ENCODE results near the gene YIPF2.

YIPF2 gene

DNA sequence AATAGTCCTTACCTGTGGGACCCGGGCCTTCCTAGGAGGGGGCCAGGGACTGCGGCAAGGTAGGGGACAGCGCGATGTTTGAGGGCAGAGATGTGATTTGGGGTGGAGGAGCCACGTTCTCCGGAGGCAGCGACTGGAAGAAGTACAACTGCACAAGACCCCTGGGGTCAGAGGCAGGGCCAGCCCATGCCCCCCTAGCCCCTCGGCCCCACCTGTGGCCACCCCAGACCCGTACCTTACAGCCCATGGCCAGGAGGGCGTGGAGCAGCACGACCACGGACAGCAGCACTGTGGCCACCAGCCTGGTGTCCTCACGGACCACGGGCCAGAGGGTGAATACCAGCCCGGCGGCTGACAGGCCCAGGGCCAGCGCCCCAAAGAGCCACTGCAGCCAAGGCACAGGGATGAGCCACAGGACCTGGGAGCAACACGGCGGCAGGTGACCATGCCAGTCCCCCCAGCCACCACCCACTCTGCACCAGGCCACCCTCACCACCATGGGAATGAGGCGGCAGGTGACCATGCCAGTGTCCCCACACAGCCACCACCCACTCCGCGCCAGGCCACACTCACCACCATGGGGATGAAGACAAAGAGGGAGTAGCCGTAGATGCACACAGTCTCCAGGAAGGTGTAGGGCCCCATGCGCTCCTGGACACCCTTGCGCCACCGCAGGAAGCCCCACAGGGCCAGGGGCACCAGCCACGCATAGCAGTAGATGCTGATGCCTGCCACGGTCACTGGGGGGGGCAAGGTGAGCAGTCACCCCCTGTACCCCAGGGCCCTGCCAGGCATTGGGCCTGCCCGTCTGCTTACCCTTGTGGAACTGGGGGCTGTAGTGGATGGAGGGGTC lies 5.0 kb downstream of the YIPF2 start:
- Mint-ChIP-seq H3K27me3 (ENCODE audit: low read depth) (no peaks in the 10 kb centered on the region), H3K4me3 (no peak overlapping the region), H3K9me3 (no peaks in the 10 kb centered on the region)

DNA sequence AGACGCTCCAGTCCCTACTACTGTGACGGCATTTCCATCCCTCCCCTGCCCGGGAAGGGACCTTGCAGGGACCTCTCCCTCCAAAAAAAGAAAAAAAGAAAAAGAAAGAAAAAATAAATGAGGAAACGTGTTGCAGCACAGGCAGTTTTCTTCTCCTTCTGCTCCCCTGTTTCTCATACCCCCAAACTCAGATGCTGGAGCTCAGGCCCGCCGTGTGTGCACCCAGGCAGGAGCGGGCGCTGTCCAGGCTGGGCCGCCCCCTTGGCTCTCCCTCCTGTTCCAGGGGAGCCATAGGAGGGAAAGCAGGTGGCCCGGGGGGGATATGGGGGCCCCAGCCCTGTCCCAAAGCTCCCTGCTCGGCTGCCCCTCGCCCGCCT lies 5.8 kb downstream of the YIPF2 start:
- Mint-ChIP-seq H3K4me1 (ENCODE audit: low read depth) (peaks cover 2% of the 10 kb centered on the region), H3K9me3 (no peaks in the 10 kb centered on the region), H3K4me3 (no peak overlapping the region), H3K27me3 (ENCODE audit: low read depth) (no peaks in the 10 kb centered on the region), H3K36me3 (ENCODE audit: low read depth) (peaks cover 13% of the 10 kb centered on the region), H3K27ac (no peak overlapping the region)
- DNase-seq (ENCODE audit: low spot score) = no peak

More for the DNA sequence above, 5.0 kb downstream of the YIPF2 start:
- Mint-ChIP-seq H3K36me3 (ENCODE audit: low read depth) (peaks cover 14% of the 10 kb centered on the region), H3K27ac (no peak overlapping the region), H3K4me1 (ENCODE audit: low read depth) (peaks cover 2% of the 10 kb centered on the region)
- no peak for DNase-seq (ENCODE audit: low spot score)

- Mint-ChIP-seq H3K4me3 (no peak overlapping the region), H3K27ac (no peak overlapping the region), H3K4me1 (ENCODE audit: low read depth) (no peaks in the 10 kb centered on the region), H3K36me3 (ENCODE audit: low read depth) (peaks cover 13% of the 10 kb centered on the region), H3K9me3 (no peaks in the 10 kb centered on the region), H3K27me3 (ENCODE audit: low read depth) (no peaks in the 10 kb centered on the region)
- DNase-seq (ENCODE audit: low spot score) = no peak
These were observed 6.4 kb downstream of the YIPF2 start for GRCh38 chr19:10921910-10922637.

DNA sequence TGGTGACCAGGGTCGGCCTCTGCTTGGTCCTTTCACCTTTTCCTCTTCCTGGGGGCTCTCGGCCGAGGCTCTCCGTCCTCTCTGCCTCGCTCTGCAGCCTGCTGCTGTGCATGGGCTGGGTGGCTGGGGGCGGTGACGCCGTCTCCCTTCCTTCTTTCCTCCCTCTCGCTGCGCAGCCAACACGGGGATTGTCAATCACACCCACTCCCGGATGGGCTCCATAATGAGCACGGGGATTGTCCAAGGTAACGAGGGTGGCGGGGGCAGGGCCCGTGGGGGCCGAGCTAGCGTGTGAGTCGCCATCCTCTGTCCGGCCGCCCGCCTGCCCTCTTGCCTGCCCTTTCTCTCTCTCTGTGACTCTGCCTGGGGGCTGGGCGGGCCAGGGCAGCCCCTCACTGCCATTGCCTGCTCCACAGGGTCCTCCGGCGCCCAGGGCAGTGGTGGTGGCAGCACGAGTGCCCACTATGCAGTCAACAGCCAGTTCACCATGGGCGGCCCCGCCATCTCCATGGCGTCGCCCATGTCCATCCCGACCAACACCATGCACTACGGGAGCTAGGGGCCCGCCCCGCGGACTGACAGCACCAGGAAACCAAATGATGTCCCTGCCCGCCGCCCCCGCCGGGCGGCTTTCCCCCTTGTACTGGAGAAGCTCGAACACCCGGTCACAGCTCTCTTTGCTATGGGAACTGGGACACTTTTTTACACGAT lies 7.1 kb downstream of the YIPF2 start:
- no peak overlapping the region for H3K4me3 Mint-ChIP-seq

GRCh38 chr19:10920781-10921180 lies 7.7 kb downstream of the YIPF2 start:
- no peaks in the 10 kb centered on the region for H3K4me1 Mint-ChIP-seq (ENCODE audit: low read depth)
- no peaks in the 10 kb centered on the region for H3K9me3 Mint-ChIP-seq
- no peaks in the 10 kb centered on the region for H3K27me3 Mint-ChIP-seq (ENCODE audit: low read depth)
- peaks cover 13% of the 10 kb centered on the region for H3K36me3 Mint-ChIP-seq (ENCODE audit: low read depth)
- H3K4me3 Mint-ChIP-seq = no peak overlapping the region
- DNase-seq (ENCODE audit: low spot score) = no peak
- H3K27ac Mint-ChIP-seq = no peak overlapping the region

More for the DNA sequence above, 7.1 kb downstream of the YIPF2 start:
- Mint-ChIP-seq H3K27ac (no peak overlapping the region), H3K27me3 (ENCODE audit: low read depth) (no peaks in the 10 kb centered on the region), H3K9me3 (no peaks in the 10 kb centered on the region), H3K36me3 (ENCODE audit: low read depth) (peaks cover 13% of the 10 kb centered on the region), H3K4me1 (ENCODE audit: low read depth) (no peaks in the 10 kb centered on the region)
- no peak for DNase-seq (ENCODE audit: low spot score)

DNA sequence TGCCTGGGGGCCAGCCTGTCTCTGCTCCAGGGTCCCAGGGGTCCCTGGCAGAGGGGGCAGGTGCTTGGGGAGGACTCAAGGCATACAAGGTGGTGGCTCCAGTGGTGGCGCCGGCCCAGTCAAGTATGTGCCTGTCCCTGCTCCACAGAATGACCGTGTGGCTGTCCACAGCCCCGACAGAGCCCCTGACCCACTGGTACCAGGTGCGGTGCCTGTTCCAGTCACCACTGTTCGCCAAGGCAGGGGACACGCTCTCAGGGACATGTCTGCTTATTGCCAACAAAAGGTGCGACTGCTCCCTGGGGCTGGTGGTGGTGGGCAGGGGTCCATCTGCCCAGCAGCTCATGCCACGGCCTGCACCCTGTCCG lies 8.2 kb downstream of the YIPF2 start:
- Mint-ChIP-seq H3K4me1 (ENCODE audit: low read depth) (no peaks in the 10 kb centered on the region), H3K27me3 (ENCODE audit: low read depth) (no peaks in the 10 kb centered on the region), H3K36me3 (ENCODE audit: low read depth) (peaks cover 12% of the 10 kb centered on the region), H3K4me3 (no peak overlapping the region), H3K27ac (no peak overlapping the region), H3K9me3 (no peaks in the 10 kb centered on the region)
- DNase-seq (ENCODE audit: low spot score) = no peak

DNA sequence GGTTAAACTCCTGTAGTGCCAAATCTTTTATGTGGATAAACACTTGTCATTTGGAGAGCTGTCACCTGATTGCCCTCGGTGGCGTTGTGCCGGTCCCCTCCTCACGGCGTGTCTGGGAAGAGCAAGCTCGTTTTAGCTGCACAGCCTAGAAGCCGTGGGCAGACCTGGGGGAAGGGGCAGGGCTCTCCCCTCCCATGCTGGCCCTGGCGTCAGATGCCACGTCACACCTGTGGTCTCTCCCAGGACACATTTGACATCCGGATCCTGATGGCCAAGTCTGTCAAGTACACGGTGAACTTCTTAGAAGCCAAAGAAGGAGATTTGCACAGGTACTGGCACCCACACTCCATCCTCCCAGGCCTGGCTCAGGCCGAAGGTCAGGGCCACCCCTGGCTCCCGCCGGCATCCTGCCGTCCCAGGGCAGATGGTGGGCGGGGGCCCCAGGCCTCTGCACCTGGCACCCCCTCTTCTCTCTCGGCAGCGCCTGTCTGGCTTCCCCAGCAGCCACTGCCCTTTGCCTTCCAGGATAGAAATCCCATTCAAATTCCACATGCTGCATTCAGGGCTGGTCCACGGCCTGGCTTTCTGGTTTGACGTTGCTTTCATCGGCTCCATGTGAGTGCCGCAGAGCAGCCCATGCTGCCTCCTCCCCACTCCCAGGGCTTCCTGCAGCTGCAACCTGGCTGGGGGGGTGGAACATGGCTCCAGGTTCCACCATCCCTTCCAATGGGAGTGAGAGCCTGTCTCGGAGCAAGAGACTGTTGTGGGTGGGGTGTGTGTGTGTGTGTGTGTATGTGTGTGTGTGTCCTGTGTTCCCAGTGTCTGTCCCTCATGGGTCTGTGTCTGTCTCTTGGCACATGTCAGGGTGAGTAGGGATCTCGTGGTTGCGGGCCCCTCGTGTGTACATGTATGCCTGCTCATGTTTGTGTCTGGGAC lies 8.8 kb downstream of the YIPF2 start:
- H3K9me3 Mint-ChIP-seq = no peaks in the 10 kb centered on the region
- no peak overlapping the region for H3K4me3 Mint-ChIP-seq
- H3K4me1 Mint-ChIP-seq (ENCODE audit: low read depth) = no peaks in the 10 kb centered on the region
- no peaks in the 10 kb centered on the region for H3K27me3 Mint-ChIP-seq (ENCODE audit: low read depth)
- H3K27ac Mint-ChIP-seq = no peak overlapping the region
- H3K36me3 Mint-ChIP-seq (ENCODE audit: low read depth) = peaks cover 11% of the 10 kb centered on the region
- DNase-seq (ENCODE audit: low spot score) = no peak

DNA sequence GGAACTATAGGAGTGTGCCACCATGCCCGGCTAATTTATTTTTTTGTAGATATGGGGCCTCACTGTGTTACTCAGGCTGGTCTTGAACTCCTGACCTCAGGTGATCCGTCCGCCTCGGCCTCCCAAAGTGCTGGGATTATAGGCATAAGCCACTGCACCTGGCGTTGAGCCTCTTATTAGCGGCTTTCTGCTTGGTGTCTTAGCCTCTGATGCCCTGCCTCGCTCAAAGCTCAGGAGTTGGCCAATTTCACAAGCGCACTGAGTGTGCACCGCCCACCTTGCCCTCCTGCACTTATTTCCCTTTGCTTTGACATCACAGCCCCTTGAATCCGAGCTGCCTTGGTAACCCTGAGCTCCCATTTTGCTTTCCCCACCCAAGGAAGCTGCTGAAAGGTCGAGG lies 10.1 kb downstream of the YIPF2 start:
- Mint-ChIP-seq H3K4me1 (ENCODE audit: low read depth) (no peaks in the 10 kb centered on the region), H3K27ac (no peak overlapping the region), H3K4me3 (no peak overlapping the region), H3K36me3 (ENCODE audit: low read depth) (peaks cover 9% of the 10 kb centered on the region), H3K27me3 (ENCODE audit: low read depth) (no peaks in the 10 kb centered on the region), H3K9me3 (no peaks in the 10 kb centered on the region)
- DNase-seq (ENCODE audit: low spot score) = no peak

- H3K27ac Mint-ChIP-seq = no peak overlapping the region
- no peak overlapping the region for H3K4me3 Mint-ChIP-seq
- no peaks in the 10 kb centered on the region for H3K27me3 Mint-ChIP-seq (ENCODE audit: low read depth)
- H3K36me3 Mint-ChIP-seq (ENCODE audit: low read depth) = peaks cover 5% of the 10 kb centered on the region
- no peaks in the 10 kb centered on the region for H3K9me3 Mint-ChIP-seq
- no peak for DNase-seq (ENCODE audit: low spot score)
- H3K4me1 Mint-ChIP-seq (ENCODE audit: low read depth) = no peaks in the 10 kb centered on the region
These were observed 11.8 kb downstream of the YIPF2 start for GRCh38 chr19:10916602-10917001.

DNA sequence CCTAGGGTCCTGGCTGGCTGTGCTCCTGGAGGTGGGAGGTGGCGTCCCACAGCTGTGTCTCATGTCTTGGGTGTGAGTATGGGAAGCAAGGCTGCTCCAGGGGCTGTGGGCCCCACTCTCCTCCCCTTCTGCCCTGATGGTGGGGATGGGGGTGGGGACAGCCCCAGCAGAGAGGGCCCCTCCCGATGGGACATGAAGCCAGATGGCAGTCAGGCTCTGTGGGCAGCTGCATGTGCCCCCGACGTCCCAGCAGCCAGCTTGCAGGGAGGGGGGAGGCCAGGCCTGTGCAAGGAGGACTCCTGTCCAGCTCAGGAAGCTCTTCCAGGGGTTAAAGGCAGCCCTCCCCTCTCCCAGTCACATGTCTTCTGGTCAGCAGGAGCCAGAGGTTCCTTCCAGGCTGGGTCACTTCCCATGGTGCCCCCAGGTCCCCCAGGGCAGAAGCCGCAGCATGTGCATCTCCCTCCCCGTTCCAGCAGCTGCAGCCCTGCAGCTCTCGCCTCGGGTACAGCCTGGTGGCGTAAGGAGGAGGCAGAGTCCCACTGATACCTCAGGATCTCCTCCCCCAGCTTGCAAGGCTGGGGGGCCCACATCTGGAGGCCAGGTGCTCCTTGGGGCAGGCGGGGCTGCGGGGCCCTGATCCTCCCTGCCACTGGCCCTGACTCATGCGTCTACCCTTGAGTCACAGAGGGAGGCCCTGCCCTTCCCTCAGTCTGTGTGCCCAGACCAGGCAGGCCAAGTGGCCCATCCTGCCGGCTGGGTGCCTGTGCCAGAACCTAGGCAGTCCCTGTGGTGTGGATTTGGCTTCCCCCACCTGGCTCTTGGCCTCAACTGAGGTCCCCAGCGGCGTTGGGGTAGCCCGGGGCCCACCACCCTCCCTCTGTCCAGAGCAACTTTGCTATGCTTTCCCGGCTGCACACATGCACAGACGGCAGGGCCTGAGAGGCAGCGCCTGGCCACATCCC lies 13.0 kb downstream of the YIPF2 start:
- H3K4me3 Mint-ChIP-seq = no peak overlapping the region

DNA sequence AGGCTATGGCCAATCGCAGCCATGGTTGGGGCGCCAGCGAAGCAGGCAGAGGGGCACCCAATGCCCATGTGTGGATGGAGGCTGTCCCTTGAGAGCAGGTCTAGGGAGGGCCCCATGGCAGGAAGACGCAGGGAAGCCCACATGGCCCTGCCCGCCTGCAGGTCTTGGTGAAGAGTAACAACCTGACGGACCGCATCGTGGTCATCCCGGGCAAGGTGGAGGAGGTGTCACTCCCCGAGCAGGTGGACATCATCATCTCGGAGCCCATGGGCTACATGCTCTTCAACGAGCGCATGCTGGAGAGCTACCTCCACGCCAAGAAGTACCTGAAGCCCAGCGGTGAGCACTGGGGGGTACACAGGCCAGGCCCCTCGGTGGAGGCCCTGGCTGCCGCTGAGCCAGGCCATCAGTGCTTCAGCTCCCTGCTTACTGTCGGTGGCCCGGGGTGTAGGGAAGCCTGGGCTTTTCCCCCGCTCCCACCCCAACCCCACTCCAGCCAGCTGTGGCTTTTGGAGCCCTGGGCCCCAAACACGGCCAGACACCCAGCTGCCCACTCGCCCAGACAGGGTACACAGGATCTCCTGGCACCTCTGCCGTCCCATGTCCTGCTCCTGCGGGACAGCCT lies 14.6 kb downstream of the YIPF2 start:
- Mint-ChIP-seq H3K4me3 (no peak overlapping the region), H3K9me3 (no peaks in the 10 kb centered on the region), H3K27ac (no peak overlapping the region), H3K4me1 (ENCODE audit: low read depth) (no peaks in the 10 kb centered on the region), H3K36me3 (ENCODE audit: low read depth) (peaks cover 6% of the 10 kb centered on the region), H3K27me3 (ENCODE audit: low read depth) (no peaks in the 10 kb centered on the region)
- no peak for DNase-seq (ENCODE audit: low spot score)

More for the DNA sequence above, 13.0 kb downstream of the YIPF2 start:
- H3K9me3 Mint-ChIP-seq = no peaks in the 10 kb centered on the region
- H3K27me3 Mint-ChIP-seq (ENCODE audit: low read depth) = no peaks in the 10 kb centered on the region
- peaks cover 5% of the 10 kb centered on the region for H3K36me3 Mint-ChIP-seq (ENCODE audit: low read depth)
- DNase-seq (ENCODE audit: low spot score) = no peak
- H3K4me1 Mint-ChIP-seq (ENCODE audit: low read depth) = no peaks in the 10 kb centered on the region
- no peak overlapping the region for H3K27ac Mint-ChIP-seq

GRCh38 chr19:10912619-10913018 lies 15.8 kb downstream of the YIPF2 start:
- no peak for DNase-seq (ENCODE audit: low spot score)
- Mint-ChIP-seq H3K27me3 (ENCODE audit: low read depth) (no peaks in the 10 kb centered on the region), H3K4me3 (no peak overlapping the region), H3K36me3 (ENCODE audit: low read depth) (peaks cover 5% of the 10 kb centered on the region), H3K9me3 (no peaks in the 10 kb centered on the region), H3K27ac (no peak overlapping the region), H3K4me1 (ENCODE audit: low read depth) (no peaks in the 10 kb centered on the region)

All from T-helper 2 cell treated with Interferon-gamma antibody and Interleukin-4, amounts not matched to agents 5 μg/mL and 100 μg/mL, for 36 hours (primary cell).